NCI-H146 (cell line): Measurements from ENCODE around the gene BCL7A.
A peak's percentile ranks its signal among the peaks of the same experiment; 100 is the strongest.
"Not testable (repeated sequence)": the region's sequence is repeated elsewhere in the genome, so short reads cannot be mapped to it uniquely, and the experiment has no call there.

Experiments
- DNase-seq: peaks from one replicate; lab custom pipeline; 2025; lab: John Stamatoyannopoulos, UW

Gene BCL7A

DNA sequence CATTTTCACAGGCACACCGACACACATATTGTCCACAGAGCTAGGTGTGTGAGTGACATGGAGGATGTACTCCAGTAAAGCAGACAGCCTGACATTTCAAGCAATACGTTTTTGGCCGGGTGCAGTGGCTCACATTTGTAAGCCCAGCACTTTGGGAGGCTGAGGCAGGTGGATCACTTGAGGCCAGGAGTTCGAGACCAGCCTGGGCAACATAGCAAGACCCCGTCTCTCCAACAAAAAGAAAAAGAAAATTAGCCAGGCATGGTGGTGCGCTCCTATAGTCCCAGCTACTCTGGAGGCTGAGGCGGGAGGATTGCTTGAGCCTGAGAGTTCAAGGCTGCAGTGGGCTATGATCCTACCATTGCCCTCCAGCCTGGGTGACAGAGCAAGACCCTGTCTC, 34.7 kb downstream of the BCL7A start:
- not testable (repeated sequence) for DNase-seq

DNA sequence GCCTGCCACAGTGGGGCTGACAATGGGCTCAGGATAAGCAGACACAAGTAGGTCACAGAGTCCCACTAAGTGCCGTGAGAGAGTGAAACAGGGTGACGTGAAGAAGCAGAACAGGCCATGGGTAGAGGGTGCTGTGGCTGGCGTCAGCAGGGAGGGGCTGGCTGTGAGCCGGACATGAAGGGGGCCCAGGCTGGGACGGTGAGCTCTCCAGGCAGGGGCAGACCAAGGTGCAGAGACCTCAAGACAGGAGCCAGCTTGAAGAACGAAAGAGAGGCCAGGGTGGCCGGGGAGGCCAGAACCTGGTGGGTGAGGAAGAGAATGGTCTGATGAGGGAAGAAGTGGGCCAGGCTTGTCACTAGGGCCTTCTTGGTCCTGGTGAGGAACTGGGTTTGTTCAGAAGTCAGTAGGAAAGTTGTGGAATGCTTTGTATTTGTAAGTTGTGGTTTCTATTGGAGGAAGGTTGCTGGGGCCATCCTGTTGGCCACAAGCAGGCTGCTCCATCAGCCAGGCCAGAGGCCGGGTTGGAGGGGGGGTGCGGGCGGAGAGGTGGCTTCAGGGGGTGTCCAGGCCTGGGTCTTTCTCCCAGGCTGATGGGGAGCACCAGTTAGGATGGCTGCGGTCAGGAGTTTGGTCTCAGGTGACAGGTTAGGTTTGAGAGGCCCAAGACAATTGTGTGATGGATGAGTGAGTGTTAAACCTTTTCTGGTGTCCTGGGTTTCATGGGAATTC, 35.5 kb downstream of the BCL7A start:
- DNase-seq = no peak

GRCh38 chr12:122057769-122058168, 36.1 kb downstream of the BCL7A start:
- no peak for DNase-seq

- no peak for DNase-seq
These were observed 37.0 kb downstream of the BCL7A start for GRCh38 chr12:122058549-122059149.

DNA sequence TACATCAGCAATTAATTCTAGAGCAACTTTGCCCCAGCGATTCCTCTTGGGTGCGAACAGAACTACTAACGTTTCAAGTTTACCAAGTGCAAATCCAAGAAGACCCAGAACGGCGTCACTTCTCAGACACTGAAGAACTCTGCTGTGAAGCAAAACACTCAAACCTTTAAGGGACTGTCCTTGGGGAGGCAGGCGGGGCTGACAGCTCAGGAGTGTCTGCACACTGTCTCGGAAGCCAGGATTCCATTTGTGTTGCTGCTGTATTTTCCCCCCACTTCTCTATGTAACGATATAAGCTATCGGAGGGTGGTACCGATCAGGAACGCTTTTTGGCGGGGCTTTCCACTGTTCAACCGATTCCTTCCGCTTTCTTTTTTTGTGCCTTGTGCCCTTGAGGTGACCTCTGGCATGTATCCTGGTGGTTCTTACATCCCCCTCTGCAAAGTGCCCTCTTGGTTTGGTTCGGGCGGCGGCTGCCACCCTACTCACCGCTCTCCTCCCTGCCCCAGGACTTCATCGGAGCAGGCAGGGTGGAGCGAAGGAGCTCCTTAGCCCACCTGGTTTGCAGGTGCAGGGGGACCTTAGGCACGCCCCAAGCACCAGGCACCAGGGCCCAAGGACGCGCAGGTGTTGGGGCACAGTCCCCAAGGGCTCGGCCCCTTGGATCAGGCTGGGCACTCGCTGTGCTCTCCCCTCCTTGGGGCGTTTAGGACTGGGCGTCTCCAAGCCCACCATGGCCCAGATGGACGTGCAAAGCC, 37.7 kb downstream of the BCL7A start:
- no peak for DNase-seq

- DNase-seq = no peak
These were observed 38.4 kb downstream of the BCL7A start for GRCh38 chr12:122060081-122060501.

- no peak for DNase-seq
These were observed 39.6 kb downstream of the BCL7A start for GRCh38 chr12:122061253-122061652.

DNA sequence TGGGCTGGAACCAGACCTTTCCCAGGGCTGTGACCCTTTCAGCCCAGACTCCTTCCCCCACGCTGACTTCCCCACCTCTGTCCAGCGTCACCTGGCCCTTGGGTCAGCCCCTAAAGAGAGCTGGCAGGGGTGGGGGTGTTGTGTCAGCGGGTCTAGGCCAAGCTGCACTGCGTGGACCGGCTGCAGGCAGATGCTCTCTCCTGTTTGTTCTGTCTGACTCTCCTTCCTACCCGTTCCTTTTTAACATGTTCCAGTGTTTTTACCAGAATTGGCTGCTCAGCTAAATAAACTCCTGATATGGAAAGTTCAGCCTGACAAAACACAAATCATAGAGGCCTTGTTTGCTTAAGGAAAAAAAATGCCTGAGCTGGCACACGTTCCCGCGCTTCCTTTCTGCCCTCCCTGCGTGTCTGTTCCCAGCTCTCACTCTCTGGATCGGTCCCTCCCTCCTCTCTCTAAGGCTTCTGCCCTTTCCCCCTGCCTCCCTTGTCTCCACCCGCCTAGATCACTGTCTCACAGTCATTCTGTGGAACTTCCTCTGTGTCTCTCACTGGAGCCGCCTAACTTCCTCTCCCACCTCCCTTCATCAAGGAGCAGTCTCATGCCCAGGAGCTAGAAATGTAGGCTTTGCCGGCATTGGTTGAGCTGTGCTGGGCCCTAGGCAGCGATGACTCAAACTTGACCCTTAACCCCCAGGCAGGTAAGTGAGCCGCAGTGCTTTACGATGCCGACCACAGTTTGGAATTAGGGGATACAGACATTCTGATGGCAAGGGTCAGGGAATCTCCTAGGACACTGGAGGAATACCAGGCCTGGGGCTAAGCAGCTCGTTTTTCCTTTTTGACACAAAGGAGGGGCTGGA, 41.4 kb downstream of the BCL7A start:
- peak; percentile 44 for DNase-seq

DNA sequence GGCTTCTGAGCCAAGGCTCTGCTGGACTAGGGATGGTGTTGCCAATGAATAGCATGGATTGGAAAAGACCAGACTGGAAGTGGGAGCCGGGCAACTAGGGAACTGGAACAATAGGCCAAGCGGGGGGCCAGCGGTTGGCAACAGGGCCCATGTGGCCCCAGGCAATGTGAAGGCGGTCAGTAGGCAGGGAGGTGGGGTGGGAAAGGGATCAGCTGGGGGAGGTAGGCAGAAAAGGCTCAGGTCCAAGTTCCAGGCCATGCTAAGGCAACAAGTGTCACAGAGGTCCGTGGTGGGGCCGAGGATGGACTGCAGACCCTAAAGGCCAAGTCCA, 42.0 kb downstream of the BCL7A start:
- DNase-seq = peak; percentile 59

GRCh38 chr12:122064025-122064777, 42.5 kb downstream of the BCL7A start:
- peak; percentile 94 for DNase-seq

DNA sequence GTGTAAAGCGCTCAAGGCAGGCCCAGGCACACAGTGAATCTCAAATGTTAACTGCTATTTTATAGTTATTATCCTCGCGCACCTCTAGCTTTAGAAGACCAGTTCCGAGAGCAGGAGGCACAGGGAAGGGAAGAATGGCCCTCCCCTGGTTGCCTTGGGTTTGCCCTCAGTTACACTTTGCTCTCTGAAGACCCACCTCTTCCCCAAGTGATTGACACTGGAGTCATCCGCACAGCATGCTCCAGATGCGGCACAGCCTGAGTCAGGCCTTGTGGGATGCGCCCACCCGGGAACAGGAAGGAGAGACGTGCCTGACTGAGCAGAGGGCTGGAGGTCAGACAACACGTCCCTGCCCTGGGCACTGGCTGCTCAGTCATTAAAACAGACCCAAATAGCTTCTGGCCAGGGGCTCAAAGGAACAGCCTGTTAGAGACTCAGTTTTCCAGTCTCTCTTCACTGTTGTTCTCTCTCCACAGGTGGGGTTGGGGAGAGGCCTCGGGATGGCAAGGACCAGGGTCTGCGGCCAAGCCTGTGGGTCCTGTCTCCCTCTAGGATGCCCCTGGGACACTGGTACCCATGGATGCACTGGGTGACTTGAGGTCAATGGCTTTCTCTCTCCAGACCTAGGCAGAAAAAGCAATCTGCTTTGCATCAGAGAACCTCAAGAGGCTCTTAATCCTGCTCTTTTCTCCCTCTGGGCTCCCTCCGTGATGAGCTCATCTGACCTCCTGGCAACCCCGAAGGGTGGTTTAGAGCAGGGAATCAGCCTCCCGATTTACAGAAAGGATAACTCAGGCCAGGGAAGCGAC, 43.3 kb downstream of the BCL7A start:
- DNase-seq = peak; percentile 45

GRCh38 chr12:122067548-122067947, 45.9 kb downstream of the BCL7A start:
- no peak for DNase-seq

DNA sequence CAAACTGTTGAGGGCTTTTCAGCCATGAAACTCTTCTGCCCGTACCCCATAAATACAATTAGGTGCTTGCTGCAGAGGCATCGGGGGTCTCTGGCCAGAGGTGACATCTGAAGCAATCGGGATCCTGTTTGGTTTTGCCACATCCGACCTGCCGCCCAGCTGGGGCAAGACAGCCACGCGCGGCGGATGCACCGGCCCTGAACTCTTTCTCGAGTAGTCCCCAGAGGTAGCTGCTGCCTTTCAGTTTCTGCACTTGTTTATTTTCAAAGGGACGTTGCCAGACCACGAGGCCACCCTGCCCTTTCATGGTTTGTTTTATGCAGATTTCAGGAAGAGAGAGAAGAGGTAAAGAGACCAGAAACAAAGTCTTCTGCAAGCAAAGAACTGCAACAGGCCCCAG, 46.3 kb downstream of the BCL7A start:
- DNase-seq = no peak

- DNase-seq = peak; percentile 83
These were observed 50.6 kb downstream of the BCL7A start for GRCh38 chr12:122072031-122072970.

- DNase-seq = no peak
These were observed 52.1 kb downstream of the BCL7A start for GRCh38 chr12:122073815-122074214.

DNA sequence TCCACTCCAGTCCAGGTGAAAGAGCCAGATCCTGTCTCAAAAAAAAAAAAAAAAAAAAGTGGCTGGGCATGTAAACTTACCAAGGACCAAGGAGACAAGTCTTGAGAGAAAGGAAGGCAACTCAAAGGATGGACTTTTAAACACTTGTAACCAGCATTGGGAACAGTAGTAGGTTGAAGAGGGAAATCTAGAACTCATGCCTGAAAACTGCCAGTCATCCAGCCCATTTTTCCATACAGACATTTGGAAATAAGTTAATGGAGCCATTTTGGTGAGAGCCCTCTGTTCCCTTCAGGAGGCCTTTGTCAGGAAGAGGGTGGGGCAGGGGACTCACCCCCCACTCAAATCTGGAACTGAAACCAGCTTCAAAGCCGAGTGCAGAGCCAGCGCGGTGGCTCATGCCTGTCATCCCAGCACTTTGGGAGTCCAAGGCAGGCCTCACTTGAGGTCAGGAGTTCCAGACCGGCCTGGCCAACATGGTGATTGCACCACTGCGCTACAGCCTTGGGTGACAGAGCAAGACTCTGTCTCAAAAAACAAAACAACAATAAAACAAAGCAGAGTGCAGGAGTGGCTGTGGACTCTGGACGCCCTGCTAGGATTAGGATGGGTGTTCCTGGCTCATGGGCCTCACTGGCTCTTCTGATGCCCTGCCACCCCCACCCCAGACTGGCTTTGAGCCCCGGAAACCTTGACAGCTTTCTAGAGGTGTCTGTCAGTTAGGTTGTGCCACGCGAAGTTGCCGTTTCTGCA, 55.2 kb downstream of the BCL7A start:
- no peak for DNase-seq

DNA sequence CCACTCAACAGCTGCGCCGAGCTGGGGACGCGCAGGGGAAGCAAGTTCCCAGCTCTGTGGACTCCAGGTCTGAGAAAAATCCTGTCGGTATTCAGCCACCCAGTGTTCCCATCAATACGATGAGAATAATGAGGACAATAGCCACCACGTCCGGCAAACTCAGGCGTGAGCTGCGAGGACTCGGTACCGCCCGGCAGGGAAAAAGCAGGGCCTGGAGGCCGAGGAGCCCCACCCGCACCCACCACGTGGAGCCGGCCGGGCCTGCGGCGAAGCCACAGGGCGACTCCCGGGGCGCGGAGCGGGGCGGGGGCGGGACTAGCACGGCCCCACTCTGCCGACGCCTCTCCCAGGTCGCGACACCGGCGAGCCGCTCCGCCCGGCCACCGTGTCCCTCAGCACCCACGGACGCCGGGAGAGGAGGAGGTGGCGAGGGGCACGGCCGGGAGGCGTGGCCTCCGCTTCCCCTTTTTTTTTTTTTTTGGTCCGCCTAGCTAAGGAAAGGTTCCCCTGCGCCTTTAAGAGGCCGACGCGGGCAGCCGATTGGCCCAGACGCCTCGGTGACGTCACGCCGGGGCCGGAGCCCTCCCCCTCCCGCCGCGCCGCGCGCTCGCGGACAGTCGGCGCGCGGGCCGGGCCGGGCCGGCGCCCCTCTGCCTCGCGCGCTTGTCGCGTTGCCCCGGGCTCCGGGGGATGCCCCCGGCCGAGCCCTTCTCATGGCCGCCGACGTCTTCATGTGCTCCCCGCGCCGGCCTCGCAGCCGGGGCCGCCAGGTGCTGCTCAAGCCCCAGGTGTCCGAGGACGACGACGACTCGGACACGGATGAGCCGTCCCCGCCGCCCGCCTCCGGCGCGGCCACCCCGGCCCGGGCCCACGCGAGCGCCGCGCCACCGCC, 56.7 kb downstream of the BCL7A start, which contains the start of gene MLXIP:
Gene MLXIP, plus strand, starts transcription at position 616 of the 892 bp plus-strand sequence. Its CDS starts 98 bp downstream, at position 714.
- DNase-seq = peak; percentile 95
